Measurements from ENCODE around the gene MYADML2.
A peak's percentile ranks its signal among the peaks of the same experiment; 100 is the strongest.
"Not testable (repeated sequence)": the region's sequence is repeated elsewhere in the genome, so short reads cannot be mapped to it uniquely, and the experiment has no call there.

The MYADML2 gene

GRCh38 chr17:81947189-81947588 lies at the start of gene MYADML2:
Gene MYADML2 (minus strand): TSS chr17:81947233. CDS start chr17:81941741, 5,492 bp downstream.
- DNase-seq, result no peak

- DNase-seq, result no peak
These were observed 49.3 kb upstream of the MYADML2 start for GRCh38 chr17:81996232-81996756.

- DNase-seq, result no peak
These were observed 48.6 kb upstream of the MYADML2 start for GRCh38 chr17:81995463-81996231.

GRCh38 chr17:81994593-81995462 lies 47.8 kb upstream of the MYADML2 start:
- DNase-seq, result no peak

GRCh38 chr17:81993729-81994592 lies 46.9 kb upstream of the MYADML2 start:
- no peak for DNase-seq

- DNase-seq, result no peak
These were observed 45.5 kb upstream of the MYADML2 start for GRCh38 chr17:81992306-81993102.

- DNase-seq, result peak; percentile 52
These were observed 44.8 kb upstream of the MYADML2 start for GRCh38 chr17:81991684-81992305.

GRCh38 chr17:81990836-81991683 lies 44.0 kb upstream of the MYADML2 start:
- DNase-seq, result no peak

- no peak for DNase-seq
These were observed 40.2 kb upstream of the MYADML2 start for GRCh38 chr17:81987161-81987770.

- no peak for DNase-seq
These were observed 39.6 kb upstream of the MYADML2 start for GRCh38 chr17:81986606-81987005.

- DNase-seq, result no peak
These were observed 37.9 kb upstream of the MYADML2 start for GRCh38 chr17:81984773-81985410.

GRCh38 chr17:81983639-81984373 lies 36.8 kb upstream of the MYADML2 start:
- DNase-seq, result no peak

GRCh38 chr17:81983011-81983638 lies 36.1 kb upstream of the MYADML2 start:
- DNase-seq, result no peak

GRCh38 chr17:81981511-81981910 lies 34.5 kb upstream of the MYADML2 start:
- not testable (repeated sequence) for DNase-seq

GRCh38 chr17:81980707-81981343 lies 33.8 kb upstream of the MYADML2 start:
- DNase-seq, result peak; percentile 24

- no peak for DNase-seq
These were observed 33.1 kb upstream of the MYADML2 start for GRCh38 chr17:81980122-81980521.

- DNase-seq, result no peak
These were observed 31.7 kb upstream of the MYADML2 start for GRCh38 chr17:81978524-81979298.

All from DMS79 (cell line).